Measurements from ENCODE around the gene FMN2.

Gene FMN2

DNA sequence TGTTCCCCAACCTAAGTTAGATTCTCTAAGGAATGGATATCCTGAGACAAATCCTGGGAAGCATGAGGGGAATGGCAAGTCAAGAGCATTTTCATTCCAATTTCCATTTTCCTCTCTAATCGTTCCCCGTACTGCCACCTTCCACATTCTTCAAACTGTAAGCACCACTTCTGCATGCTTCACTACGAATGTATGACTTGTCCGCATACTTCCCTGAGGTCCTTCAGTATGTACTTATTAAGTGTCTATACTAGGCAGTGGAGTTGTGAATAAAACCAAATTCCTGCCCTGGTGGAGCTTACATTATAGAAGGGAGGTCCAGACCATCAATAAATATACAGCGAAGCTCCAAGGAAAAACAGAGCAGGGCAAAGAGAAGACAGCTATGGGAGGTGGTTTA is 365.5 kb downstream of the FMN2 start:
- no peak for DNase-seq

DNA sequence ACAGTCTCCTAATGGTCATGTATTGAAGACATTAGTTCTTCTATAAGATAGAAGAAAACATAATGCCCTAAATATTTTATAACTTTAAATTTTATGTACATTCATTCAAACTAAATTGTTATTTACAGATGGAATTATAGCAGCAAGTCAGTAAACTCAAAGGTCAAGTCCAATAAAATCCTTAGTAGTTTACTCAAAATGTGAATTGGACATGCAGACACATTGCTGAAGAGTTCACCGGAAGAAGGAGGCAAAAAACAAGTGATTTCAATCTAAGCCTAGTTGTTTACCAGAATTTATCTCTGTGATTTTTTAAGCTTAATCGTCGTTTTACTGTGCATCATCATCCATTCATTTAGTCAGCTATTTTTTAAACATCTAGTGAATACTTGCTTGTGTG is 370.6 kb downstream of the FMN2 start:
- no peak for DNase-seq

GRCh38 chr1:240462766-240463395 is 371.2 kb downstream of the FMN2 start:
- no peak for DNase-seq

DNA sequence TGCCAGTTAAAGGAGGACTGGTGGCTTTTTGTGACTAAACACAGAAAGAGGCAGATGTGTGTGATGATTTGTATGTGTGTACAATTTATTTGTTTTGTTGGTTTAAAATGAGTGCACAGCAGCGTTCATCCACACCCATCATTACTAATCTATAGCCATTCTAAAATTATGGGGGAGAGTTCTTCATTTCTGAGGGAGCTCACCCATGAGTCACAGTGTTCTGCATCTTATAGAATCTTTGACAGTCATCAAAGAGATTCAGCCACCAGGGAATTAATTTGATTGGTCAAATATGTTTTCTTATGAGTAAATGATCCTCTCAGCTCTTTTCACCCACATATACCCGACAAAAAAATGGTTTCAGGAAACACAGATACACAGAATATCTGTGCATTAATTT is 372.4 kb downstream of the FMN2 start:
- DNase-seq: no peak

DNA sequence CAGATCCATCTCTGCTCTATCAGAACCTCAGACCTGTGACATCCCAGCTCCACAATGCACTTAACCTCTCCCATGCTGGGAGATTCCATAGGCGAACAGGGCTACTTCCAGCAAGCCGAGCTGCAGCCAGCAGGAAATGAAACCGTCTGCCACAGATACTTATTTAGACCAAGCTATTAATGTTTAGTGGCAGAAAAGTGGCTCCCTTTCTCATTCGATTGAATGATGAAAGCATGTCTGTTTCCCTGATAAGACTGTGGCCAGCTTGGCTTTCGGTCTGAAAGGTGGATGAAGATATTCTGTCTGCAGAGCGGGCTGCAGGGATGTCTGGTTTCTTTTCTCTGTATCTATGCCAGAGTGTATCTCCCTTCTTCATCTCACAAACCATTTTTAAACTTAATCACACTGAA is 373.9 kb downstream of the FMN2 start:
- DNase-seq: no peak

GRCh38 chr1:240466509-240466908 is 374.8 kb downstream of the FMN2 start:
- DNase-seq: no peak

DNA sequence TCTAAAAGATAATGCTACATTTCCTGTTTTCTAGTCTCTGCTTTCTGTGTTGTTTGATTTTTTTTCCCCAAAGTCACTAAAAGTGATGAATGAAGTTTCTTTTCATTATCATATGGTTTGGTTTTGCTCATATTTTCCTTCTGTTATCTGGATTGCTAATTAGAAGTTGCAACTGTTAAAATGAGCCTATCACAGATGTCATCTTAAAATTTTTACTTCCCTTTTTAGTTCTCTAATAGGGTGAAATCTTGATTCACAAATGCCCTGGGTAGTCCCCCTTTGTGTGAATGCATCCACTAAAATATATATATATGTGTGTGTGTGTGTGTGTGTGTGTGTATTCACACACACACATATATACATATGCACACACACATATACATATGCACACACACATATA is 376.2 kb downstream of the FMN2 start:
- DNase-seq: no peak

DNA sequence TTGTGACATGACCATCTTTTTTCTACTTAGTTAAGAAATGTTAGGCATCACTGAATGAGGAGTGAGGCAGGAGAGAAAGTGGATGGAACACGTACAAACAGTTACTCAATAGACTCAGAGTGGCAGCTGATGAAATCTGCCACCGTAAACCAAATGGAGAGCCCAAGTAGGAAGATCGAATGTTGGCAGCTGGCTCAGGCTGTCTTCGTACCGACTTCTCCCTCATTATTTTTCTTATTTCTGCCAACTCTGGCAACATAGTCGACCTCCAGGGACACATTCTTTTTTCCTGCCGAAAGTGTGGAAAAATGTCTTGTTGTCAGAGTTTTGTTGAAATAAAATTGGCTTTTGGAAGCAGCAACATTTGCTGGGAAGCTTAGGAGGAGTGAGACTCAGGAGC is 377.0 kb downstream of the FMN2 start:
- no peak for DNase-seq

GRCh38 chr1:240474133-240474614 is 382.5 kb downstream of the FMN2 start:
- DNase-seq: no peak

DNA sequence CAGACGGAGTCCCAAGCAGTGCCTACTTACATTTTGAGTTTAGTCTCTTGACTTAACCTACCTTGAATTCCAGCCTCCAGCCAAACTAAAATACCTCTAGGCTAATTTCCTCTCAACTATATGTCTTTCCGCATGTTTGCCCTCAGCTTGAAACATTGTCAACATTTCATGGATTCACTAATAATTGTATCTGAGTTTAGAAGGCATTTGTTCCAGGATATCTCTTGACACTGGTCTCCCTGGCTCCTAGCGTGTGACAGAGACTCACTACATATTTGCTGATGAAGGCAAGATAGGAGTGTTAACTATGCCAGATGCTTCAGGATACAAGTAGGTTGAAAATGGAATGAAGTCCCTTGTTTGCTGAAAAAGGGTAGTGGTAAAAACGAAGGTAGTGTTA is 384.1 kb downstream of the FMN2 start:
- DNase-seq: no peak

GRCh38 chr1:240478536-240478935 is 386.9 kb downstream of the FMN2 start:
- no peak for DNase-seq

- no peak for DNase-seq
These were observed 393.2 kb downstream of the FMN2 start for GRCh38 chr1:240484804-240485443.

DNA sequence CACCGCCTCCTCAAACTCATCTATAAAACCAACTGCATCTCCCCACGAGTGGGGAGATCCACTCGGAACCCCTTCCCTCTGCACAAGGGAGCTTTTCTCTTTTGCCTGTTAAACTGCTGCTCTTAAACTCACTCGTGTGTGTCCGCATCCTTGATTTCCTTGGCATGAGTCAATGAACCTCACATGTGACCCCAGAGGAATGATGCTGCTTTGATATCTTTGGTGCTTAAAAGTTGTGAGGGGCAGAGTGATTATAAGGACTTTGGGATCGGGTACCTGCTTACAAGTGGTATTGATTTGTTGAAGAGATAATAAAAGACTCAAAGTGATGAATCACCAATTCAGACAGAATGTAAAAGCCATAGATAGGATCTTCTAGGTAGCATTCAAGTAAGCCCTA is 394.9 kb downstream of the FMN2 start:
- DNase-seq: no peak

GRCh38 chr1:240487493-240487892 is 395.8 kb downstream of the FMN2 start:
- no peak for DNase-seq

GRCh38 chr1:240491156-240491555 is 399.5 kb downstream of the FMN2 start:
- no peak for DNase-seq

- DNase-seq: no peak
These were observed 400.1 kb downstream of the FMN2 start for GRCh38 chr1:240491796-240492195.

DNA sequence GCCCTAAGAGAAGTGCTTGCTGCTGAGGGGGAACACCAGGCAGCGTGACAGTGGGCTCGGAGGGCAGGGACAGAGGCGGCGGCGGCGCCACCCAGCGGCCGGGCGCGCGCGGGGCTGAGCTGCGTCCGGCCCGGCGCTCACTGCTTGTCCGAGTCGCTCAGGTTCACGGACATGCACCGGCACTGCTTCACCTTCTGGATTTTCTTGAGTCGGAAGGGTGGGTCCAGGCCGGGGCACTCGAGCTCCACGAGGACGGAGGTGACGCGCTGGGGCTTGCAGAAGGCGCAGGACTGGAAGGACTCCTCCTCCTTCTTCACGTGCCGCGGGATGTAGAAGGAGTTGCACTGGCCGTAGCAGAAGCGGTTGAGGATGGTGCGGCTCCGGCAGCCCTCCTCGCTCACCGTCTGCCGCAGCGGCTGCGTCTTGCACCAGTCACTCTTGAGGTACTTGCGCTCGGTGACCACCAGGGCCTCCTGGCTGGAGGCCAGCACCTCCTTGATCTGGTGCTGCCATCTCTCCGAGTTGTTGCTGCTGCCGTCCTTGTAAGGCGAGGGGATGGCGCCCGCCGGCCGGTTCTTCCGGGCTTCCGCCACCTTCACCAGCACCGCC is 401.3 kb downstream of the FMN2 start:
- DNase-seq: no peak

DNA sequence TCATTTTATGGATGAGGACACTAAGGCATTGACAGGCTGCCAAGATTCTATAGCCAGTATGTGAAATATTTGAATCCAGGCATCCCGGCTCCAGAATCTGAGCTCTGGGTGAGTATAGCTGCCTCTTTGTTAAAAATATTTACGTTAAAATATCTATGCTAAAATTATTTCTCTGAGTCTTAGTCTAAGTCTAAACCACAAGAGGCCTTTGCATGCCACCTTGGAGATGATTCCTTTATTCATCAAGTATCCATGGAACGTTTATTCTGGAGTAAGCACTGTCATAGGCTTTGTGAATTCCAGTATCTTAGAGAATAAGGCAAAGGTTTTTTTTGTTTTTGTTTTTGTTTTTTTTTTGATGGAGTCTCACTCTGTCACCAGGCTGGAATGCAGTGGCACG is 403.9 kb downstream of the FMN2 start:
- DNase-seq: no peak

DNA sequence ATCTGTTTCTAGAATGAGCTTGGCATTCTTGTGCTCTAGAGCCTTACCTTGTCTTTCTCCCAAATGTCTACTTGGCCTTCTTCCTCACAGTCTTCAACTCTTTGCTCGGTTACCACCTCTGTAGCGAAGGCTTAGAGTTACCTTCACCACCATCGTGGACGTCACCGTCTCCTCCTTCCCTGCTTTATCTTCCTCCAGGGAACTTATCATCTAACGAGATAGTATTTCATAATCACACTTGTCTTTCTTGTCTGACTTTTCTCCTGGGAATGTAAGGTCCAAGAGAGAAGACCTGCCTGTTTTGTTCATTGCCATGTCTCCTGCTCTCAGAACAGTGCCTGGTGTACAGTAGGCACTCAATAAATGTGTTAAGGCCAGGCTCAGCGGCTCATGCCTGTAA is 404.7 kb downstream of the FMN2 start:
- no peak for DNase-seq

DNA sequence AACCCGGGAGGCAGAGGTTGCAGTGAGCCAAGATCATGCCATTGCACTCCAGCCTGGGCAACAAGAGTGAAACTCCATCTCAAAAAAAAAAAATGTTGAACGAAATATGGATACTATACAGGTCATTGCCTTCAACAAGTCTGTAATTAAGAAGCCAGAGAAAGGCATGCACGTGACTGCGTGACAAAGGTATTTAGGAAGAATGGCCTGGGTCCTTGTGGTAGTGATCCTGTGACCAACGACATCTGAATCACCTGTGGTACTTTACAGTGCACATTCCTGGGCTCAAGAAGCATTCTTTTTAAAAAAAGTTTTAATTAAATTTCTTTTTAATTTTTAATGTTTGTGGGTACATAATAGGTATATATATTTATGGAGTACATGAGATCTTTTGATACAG is 405.3 kb downstream of the FMN2 start:
- no peak for DNase-seq

GRCh38 chr1:240497908-240498307 is 406.2 kb downstream of the FMN2 start:
- no peak for DNase-seq

- DNase-seq: no peak
These were observed 406.7 kb downstream of the FMN2 start for GRCh38 chr1:240498335-240498734.

GRCh38 chr1:240499012-240499411 is 407.3 kb downstream of the FMN2 start:
- DNase-seq: no peak

GRCh38 chr1:240500647-240501046 is 409.0 kb downstream of the FMN2 start:
- no peak for DNase-seq

- no peak for DNase-seq
These were observed 409.4 kb downstream of the FMN2 start for GRCh38 chr1:240501115-240501514.
